ENCODE measurements around the gene CRYZ.
A peak's percentile ranks its signal among the peaks of the same experiment; 100 is the strongest.
"Not testable (repeated sequence)": the region's sequence is repeated elsewhere in the genome, so short reads cannot be mapped to it uniquely, and the experiment has no call there.

The CRYZ gene

GRCh38 chr1:74732960-74733603, at the start of gene CRYZ, which contains the start of gene TYW3:
Gene CRYZ, minus strand, starts transcription at chr1:74733050. Its CDS starts 8,229 bp downstream, at chr1:74724821.
Gene TYW3, plus strand, starts transcription at chr1:74733152. Its CDS starts 93 bp downstream, at chr1:74733245.
- DNase-seq: peak; percentile 81

GRCh38 chr1:74780594-74780993, 47.7 kb upstream of the CRYZ start:
- DNase-seq: no peak

- DNase-seq: no peak
These were observed 46.9 kb upstream of the CRYZ start for GRCh38 chr1:74779750-74780149.

GRCh38 chr1:74777525-74777924, 44.7 kb upstream of the CRYZ start:
- no peak for DNase-seq

GRCh38 chr1:74775735-74776134, 42.9 kb upstream of the CRYZ start:
- no peak for DNase-seq

GRCh38 chr1:74773582-74773981, 40.7 kb upstream of the CRYZ start:
- DNase-seq: no peak

- DNase-seq: no peak
These were observed 40.1 kb upstream of the CRYZ start for GRCh38 chr1:74772945-74773344.

GRCh38 chr1:74771913-74772515, 39.2 kb upstream of the CRYZ start:
- DNase-seq: no peak

GRCh38 chr1:74767490-74767889, 34.6 kb upstream of the CRYZ start:
- no peak for DNase-seq

GRCh38 chr1:74766579-74766978, 33.7 kb upstream of the CRYZ start:
- no peak for DNase-seq

GRCh38 chr1:74763807-74764206, 31.0 kb upstream of the CRYZ start:
- DNase-seq: no peak

GRCh38 chr1:74756650-74757049, 23.8 kb upstream of the CRYZ start:
- DNase-seq: not testable (repeated sequence)

GRCh38 chr1:74755475-74755874, 22.6 kb upstream of the CRYZ start:
- DNase-seq: no peak

- no peak for DNase-seq
These were observed 20.3 kb upstream of the CRYZ start for GRCh38 chr1:74753104-74753503.

GRCh38 chr1:74748960-74749359, 16.1 kb upstream of the CRYZ start:
- no peak for DNase-seq

GRCh38 chr1:74745247-74745646, 12.4 kb upstream of the CRYZ start:
- not testable (repeated sequence) for DNase-seq

GRCh38 chr1:74740307-74740980, 7.6 kb upstream of the CRYZ start:
- DNase-seq: not testable (repeated sequence)

- DNase-seq: no peak
These were observed 4.5 kb upstream of the CRYZ start for GRCh38 chr1:74737333-74737732.

- DNase-seq: peak; percentile 10
These were observed 994 bp upstream of the CRYZ start for GRCh38 chr1:74733604-74734484.

- not testable (repeated sequence) for DNase-seq
These were observed 541 bp downstream of the CRYZ start for GRCh38 chr1:74732071-74732946.

GRCh38 chr1:74731399-74732052, 1.3 kb downstream of the CRYZ start:
- DNase-seq: no peak
